Ascending aorta (tissue), 2 donors: ENCODE data around the gene BHLHE23. TPM values are rescaled to one million over a fixed set of nuclear protein-coding genes. Genes with fewer than 3 reads are reported as not detected.

Experiments used
- DNase-seq, 2 donors: peaks; one replicate each; pipeline ENCODE4 v3.0.0-alpha.2; 2019; ENCODE audit warnings: low spot score in 2 of 2
- H3K27ac ChIP-seq, 2 donors: fragments of 200-600 bp; sonication (generic); one replicate each; pipeline ENCODE4 v1.5.1; 2016 to 2017; ENCODE audit warnings: mild to moderate bottlenecking in 1 of 2
- H3K27me3 ChIP-seq: fragments of 200-600 bp; sonication (generic); one replicate; pipeline ENCODE4 v1.5.1; 2017
- H3K36me3 ChIP-seq, 2 donors: fragments of 200-600 bp; sonication (generic); one replicate each; pipeline ENCODE4 v1.5.1; 2016
- H3K4me1 ChIP-seq, 2 donors: fragments of 200-600 bp; sonication (generic); one replicate each; pipeline ENCODE4 v1.5.1; 2016 to 2017; ENCODE audit warnings: mild to moderate bottlenecking in 1 of 2
- H3K4me3 ChIP-seq, 2 donors: fragments of 200-600 bp; sonication (generic); one replicate each; pipeline ENCODE4 v1.5.1; 2016 to 2017; ENCODE audit warnings: mild to moderate bottlenecking in 1 of 2
- H3K9me3 ChIP-seq, 2 donors: fragments of 200-600 bp; sonication (generic); one replicate each; pipeline ENCODE4 v1.5.1; 2016
- intact Hi-C: fragments of 100-400 bp; cut with DNase I; formaldehyde crosslinking; loops from one replicate; pipeline ENCODE4 v1.15.1; 2023
- total RNA-seq: library from RNA; depleted of rRNA; stranded (reverse); fragments of >200 nt; gene quantifications from one replicate; pipeline ENCODE4 v1.1.0, GENCODE V29; 2016
- TF ChIP-seq, protein P1 (sequence below), 3 experiments: fragments of 200-600 bp in 2 of 3; fragments of 450-650 bp in 1 of 3; sonication (generic) in 2 of 3; IDR thresholded peaks; one replicate each; pipeline ENCODE4 v1.5.1; 2016 to 2019; ENCODE audit warnings: antibody characterized with exemption in 3 of 3, mild to moderate bottlenecking in 1 of 3, moderate library complexity in 1 of 3

Gene BHLHE23
- total RNA-seq, 1 donor from 2014 or later, result not detected

DNA sequence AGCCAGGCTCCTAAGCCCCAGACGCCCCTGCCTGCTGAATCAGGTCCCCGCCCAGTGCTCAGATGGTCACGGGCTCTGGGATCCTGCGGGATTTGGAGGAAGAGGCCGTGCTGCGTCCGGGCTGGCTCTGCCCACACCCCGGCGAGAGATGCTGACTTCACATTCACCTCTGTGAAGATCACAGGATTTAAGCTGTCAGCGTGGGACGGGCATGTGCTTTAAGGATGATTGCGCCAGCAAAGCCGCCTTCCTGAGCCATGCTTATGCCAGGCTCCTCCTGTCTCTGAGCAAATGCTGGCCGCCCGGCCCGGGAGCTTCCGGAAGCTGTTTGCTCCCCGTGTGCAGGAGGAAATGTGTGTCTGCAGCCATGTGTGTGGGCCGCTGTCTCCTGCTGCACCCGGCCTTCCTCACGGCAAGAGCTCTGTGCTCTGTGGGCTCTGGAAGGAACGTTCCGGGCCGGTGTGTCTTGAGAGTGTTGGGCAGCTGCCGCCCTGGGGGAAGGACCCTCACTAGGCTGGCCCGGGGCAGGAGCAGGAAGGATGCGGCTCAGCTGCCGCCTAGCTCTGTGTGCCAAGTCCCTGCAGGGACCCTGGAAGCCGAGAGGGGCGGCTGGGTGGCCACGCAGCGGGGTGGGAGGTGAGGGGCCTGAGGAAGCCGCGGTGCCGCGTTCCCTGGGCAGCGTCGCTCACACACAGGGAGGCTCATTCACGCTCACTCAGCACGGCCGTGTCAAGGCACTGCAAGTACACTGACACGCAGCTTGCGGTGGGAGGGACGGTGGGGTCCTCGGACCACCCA lies 19.0 kb upstream of the BHLHE23 start:
- H3K27ac ChIP-seq, result no peak overlapping the region
- H3K27me3 ChIP-seq, result peaks cover 8% of the 10 kb centered on the region

DNA sequence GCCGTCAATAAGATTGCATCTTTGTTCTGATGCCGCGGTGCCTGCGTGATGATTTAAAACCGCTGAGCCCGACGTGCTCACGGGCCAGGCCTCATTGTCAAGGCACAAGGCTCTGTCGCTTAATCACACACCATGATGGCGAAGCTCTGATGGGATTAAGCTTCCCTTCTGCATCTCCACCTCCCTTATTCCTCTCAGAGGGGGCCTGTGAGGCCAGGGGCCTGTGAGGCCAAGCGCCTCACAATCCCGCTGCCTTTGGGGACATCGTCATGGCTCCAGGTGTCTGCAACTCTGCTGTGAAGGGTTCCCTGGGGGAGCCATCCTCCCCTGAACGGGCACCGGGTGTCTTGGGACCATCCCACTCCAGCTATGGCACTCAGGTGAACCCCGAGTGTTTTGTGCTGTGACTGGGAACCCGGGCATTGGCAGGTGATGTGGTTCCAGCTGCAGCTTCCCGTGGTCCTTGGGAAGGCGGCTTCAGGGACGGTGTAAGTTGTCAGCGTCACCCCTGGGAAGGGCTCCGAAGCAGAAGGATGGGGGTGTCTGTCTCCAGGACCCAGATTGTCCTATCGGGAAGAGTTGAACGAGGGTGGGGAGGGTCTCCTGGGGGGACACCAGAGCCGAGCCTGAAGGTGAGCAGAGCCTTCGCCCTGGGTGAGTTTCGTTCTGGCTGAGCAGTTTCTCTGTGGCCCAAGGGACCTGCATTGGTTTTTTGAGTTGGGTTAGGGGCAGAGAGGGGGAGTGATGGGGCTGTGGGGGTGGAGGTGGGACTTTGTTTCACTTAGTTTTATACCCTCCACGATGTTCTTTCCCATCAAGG lies 18.0 kb upstream of the BHLHE23 start:
- Histone ChIP-seq H3K4me3 (no peak overlapping the region), H3K9me3 (no peaks in the 10 kb centered on the region), H3K27me3 (peaks cover 8% of the 10 kb centered on the region), H3K27ac (no peak overlapping the region), H3K4me1 (no peaks in the 10 kb centered on the region), H3K36me3 (no peaks in the 10 kb centered on the region)
- TF ChIP-seq, protein P1, sequence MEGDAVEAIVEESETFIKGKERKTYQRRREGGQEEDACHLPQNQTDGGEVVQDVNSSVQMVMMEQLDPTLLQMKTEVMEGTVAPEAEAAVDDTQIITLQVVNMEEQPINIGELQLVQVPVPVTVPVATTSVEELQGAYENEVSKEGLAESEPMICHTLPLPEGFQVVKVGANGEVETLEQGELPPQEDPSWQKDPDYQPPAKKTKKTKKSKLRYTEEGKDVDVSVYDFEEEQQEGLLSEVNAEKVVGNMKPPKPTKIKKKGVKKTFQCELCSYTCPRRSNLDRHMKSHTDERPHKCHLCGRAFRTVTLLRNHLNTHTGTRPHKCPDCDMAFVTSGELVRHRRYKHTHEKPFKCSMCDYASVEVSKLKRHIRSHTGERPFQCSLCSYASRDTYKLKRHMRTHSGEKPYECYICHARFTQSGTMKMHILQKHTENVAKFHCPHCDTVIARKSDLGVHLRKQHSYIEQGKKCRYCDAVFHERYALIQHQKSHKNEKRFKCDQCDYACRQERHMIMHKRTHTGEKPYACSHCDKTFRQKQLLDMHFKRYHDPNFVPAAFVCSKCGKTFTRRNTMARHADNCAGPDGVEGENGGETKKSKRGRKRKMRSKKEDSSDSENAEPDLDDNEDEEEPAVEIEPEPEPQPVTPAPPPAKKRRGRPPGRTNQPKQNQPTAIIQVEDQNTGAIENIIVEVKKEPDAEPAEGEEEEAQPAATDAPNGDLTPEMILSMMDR (IDR thresholded peaks at IDR 0.05), result no peak
- intact Hi-C loops, result no loop called here
- DNase-seq, result no peak

More for the DNA sequence above, 19.0 kb upstream of the BHLHE23 start:
- H3K9me3 ChIP-seq, result no peaks in the 10 kb centered on the region
- intact Hi-C loops, result no loop called here
- no peaks in the 10 kb centered on the region for H3K36me3 ChIP-seq
- DNase-seq, result no peak
- H3K4me3 ChIP-seq, result no peak overlapping the region
- TF ChIP-seq, protein P1 (IDR thresholded peaks at IDR 0.05), result no peak
- no peaks in the 10 kb centered on the region for H3K4me1 ChIP-seq

DNA sequence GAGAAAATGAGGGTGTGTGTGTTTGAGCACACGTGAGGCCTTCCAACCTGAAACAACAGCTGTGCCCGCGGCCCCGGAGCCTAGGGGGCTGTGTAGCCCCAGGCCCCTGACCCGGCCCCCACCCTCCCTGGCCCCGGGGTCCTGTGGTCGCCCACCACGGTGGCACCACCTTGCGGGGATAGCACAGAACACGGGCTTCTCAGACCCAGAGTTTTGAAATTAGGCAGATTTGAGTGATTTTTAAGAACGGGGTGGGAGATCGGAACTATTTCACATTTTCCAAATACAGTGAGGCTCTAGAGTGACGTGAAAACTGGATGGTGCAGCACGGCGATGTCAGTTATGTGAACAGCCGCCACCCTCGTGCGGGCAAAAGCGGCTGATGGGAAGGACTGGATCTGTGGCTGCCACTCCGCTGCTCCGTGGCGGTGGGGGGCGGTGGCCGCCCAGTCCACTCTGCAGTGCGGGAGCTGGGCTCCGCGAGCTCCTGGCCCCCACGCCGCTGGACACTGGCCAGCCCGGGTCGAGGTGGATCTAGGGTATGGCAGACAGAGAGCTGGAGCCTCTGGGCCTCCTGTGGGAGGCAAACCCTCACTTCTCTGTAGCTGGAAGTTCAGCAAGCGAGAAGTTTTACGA lies 17.3 kb upstream of the BHLHE23 start:
- Histone ChIP-seq H3K27ac (no peak overlapping the region), H3K9me3 (no peaks in the 10 kb centered on the region), H3K36me3 (no peaks in the 10 kb centered on the region), H3K4me1 (no peaks in the 10 kb centered on the region), H3K4me3 (no peak overlapping the region), H3K27me3 (peaks cover 8% of the 10 kb centered on the region)
- intact Hi-C loops, result no loop called here
- DNase-seq, result no peak
- TF ChIP-seq, protein P1 (IDR thresholded peaks at IDR 0.05), result no peak

DNA sequence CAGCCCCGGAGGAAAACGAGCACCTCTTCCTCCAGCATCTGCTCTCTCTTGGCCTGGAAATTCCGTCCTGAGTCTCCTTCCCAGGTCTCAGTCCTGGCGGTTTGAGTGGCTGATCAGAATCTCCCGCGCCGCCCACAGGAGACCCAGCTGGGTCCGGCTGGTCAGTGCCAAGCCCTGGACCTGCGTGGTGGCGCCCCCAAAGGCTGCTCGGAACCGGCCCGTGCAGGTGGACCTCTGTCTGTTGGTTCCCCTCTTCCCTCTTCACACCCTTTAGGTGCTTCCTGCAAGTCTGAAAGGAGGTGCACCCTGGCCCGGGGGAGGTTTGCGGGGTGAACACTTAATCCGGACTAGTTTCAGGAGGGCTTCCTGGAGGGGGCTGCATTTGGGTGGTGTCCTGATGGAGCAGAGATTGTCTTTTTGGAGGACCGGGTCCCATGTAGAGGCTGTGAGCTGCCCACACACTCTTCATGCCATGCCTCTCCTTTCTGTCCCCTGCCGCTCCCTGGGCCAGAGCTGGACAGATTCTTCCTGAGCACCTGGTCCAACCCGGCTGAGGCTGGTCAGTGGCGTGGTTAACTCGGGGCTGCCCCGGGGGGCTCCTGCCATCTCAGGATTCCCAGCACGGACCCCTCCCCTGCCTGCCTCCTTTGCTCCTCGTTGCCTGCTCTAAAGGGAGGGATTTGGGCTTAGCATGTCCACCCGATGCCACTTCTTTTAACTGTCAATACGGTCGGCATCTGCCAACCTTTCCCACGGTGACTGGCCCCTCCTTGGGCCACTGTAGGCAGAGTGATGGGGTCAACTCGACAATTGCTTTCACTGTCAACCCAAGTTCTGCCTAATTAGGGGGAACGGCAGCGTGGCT lies 16.5 kb upstream of the BHLHE23 start:
- no peaks in the 10 kb centered on the region for H3K36me3 ChIP-seq
- peaks cover 8% of the 10 kb centered on the region for H3K27me3 ChIP-seq
- H3K4me3 ChIP-seq, result no peak overlapping the region
- no peaks in the 10 kb centered on the region for H3K9me3 ChIP-seq
- H3K4me1 ChIP-seq, result no peaks in the 10 kb centered on the region
- TF ChIP-seq, protein P1 (IDR thresholded peaks at IDR 0.05), result no peak
- DNase-seq, result no peak
- intact Hi-C loops, result no loop called here
- H3K27ac ChIP-seq, result no peak overlapping the region

DNA sequence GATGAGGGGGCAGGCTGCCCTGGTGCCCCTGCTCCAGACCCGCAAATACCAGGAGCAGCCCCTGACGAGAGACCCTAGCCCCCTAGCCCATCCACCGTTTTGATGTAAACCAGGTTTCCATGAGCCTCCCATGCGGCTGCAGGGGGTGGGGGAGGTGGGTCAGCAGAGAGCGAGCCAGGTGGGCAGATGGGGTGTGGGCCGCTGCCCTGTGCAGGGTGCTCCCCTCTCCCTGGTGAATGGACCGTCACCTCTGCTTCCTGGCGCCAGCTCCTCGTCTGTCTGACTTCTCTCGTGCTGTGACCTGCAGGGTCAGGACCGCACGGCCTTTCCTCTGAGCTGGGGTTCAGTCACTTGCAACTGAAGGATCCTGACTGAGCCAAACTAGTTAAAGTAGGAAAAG lies 15.7 kb upstream of the BHLHE23 start:
- DNase-seq, result no peak
- no peaks in the 10 kb centered on the region for H3K36me3 ChIP-seq
- intact Hi-C loops, result no loop called here
- H3K4me3 ChIP-seq, result no peak overlapping the region
- TF ChIP-seq, protein P1 (IDR thresholded peaks at IDR 0.05), result no peak
- no peaks in the 10 kb centered on the region for H3K4me1 ChIP-seq
- peaks cover 6% of the 10 kb centered on the region for H3K27me3 ChIP-seq
- H3K27ac ChIP-seq, result no peak overlapping the region
- no peaks in the 10 kb centered on the region for H3K9me3 ChIP-seq
